AG08396 (cell line): Measurements from ENCODE around the gene IKBKG.
A peak's percentile ranks its signal among the peaks of the same experiment; 100 is the strongest.
"Not testable (repeated sequence)": the region's sequence is repeated elsewhere in the genome, so short reads cannot be mapped to it uniquely, and the experiment has no call there.

ENCODE experiments used
- DNase-seq: peaks from one replicate; pipeline ENCODE4 v3.0.0; 2012; ENCODE audit warnings: low spot score, mixed read lengths

The IKBKG gene

GRCh38 chrX:154558896-154559295 is 11.5 kb downstream of the IKBKG start:
- not testable (repeated sequence) for DNase-seq

GRCh38 chrX:154560326-154560725 is 12.9 kb downstream of the IKBKG start:
- not testable (repeated sequence) for DNase-seq

- DNase-seq, result not testable (repeated sequence)
These were observed 14.9 kb downstream of the IKBKG start for GRCh38 chrX:154562295-154562694.

- DNase-seq, result not testable (repeated sequence)
These were observed 22.9 kb downstream of the IKBKG start for GRCh38 chrX:154570361-154570760.

- DNase-seq, result not testable (repeated sequence)
These were observed 25.6 kb downstream of the IKBKG start for GRCh38 chrX:154573061-154573460.

- not testable (repeated sequence) for DNase-seq
These were observed 27.7 kb downstream of the IKBKG start for GRCh38 chrX:154575076-154575475.

GRCh38 chrX:154582994-154583393 is 35.6 kb downstream of the IKBKG start:
- DNase-seq, result not testable (repeated sequence)

GRCh38 chrX:154584585-154585183 is 37.3 kb downstream of the IKBKG start, which contains the start of gene CTAG1A:
TSS of gene CTAG1A (plus strand) at chrX:154585133. CDS start at chrX:154585207, 74 bp downstream.
- DNase-seq, result not testable (repeated sequence)

GRCh38 chrX:154590415-154590814 is 43.0 kb downstream of the IKBKG start:
- DNase-seq, result not testable (repeated sequence)

- DNase-seq, result no peak
These were observed 45.1 kb downstream of the IKBKG start for GRCh38 chrX:154592505-154592904.

GRCh38 chrX:154593201-154593600 is 45.8 kb downstream of the IKBKG start:
- DNase-seq, result no peak

GRCh38 chrX:154594491-154594890 is 47.1 kb downstream of the IKBKG start:
- no peak for DNase-seq

GRCh38 chrX:154595559-154596249 is 48.3 kb downstream of the IKBKG start:
- DNase-seq, result no peak

- DNase-seq, result peak; percentile 28
These were observed 49.0 kb downstream of the IKBKG start for GRCh38 chrX:154596290-154596929.

- no peak for DNase-seq
These were observed 49.8 kb downstream of the IKBKG start for GRCh38 chrX:154597221-154597620.

- no peak for DNase-seq
These were observed 51.2 kb downstream of the IKBKG start for GRCh38 chrX:154598656-154599055.

GRCh38 chrX:154599531-154599930 is 52.1 kb downstream of the IKBKG start:
- no peak for DNase-seq

GRCh38 chrX:154600759-154601374 is 53.4 kb downstream of the IKBKG start:
- DNase-seq, result no peak

GRCh38 chrX:154602226-154602625 is 54.8 kb downstream of the IKBKG start:
- DNase-seq, result no peak

- no peak for DNase-seq
These were observed 55.5 kb downstream of the IKBKG start for GRCh38 chrX:154602766-154603437.

- peak; percentile 31 for DNase-seq
These were observed 56.3 kb downstream of the IKBKG start for GRCh38 chrX:154603438-154604430.
